ENCODE data around the gene ADSL.

- TF ChIP-seq CTCF (IDR thresholded peaks at IDR 0.05 in 8 of 11, conservative IDR thresholded peaks at IDR 0.05 in 3 of 11): no peak
- no peak for TF ChIP-seq POLR2AphosphoS5 (IDR thresholded peaks at IDR 0.05)
- TF ChIP-seq POLR2A (IDR thresholded peaks at IDR 0.05): no peak
Observed at GRCh38 chr22:40426594-40427333, 80.5 kb downstream of the ADSL start.

Measured in spleen (tissue), 7 donors.